Measurements from ENCODE around the gene MAP4K4.
"Not testable (repeated sequence)": the region's sequence is repeated elsewhere in the genome, so short reads cannot be mapped to it uniquely, and the experiment has no call there.

Gene MAP4K4

DNA sequence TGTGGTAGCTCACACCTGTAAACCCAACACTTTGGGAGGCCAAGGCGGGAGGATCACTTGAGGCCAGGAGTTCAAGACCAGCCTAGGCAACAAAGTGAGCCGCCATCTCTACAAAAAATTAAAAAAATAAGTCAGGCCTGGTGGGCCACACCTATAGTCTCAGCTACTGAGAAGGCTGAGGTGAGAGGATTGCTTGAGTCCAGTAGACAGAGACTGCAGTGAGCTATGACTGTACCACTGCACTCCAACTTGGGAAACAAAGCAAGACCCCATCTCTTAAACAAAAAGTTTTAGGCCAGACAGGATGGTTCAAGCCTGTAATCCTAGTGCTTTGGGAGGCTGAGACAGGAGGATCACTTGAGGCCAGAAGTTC lies 224.4 kb downstream of the MAP4K4 start:
- TF ChIP-seq, protein P1, sequence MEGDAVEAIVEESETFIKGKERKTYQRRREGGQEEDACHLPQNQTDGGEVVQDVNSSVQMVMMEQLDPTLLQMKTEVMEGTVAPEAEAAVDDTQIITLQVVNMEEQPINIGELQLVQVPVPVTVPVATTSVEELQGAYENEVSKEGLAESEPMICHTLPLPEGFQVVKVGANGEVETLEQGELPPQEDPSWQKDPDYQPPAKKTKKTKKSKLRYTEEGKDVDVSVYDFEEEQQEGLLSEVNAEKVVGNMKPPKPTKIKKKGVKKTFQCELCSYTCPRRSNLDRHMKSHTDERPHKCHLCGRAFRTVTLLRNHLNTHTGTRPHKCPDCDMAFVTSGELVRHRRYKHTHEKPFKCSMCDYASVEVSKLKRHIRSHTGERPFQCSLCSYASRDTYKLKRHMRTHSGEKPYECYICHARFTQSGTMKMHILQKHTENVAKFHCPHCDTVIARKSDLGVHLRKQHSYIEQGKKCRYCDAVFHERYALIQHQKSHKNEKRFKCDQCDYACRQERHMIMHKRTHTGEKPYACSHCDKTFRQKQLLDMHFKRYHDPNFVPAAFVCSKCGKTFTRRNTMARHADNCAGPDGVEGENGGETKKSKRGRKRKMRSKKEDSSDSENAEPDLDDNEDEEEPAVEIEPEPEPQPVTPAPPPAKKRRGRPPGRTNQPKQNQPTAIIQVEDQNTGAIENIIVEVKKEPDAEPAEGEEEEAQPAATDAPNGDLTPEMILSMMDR (IDR thresholded peaks at IDR 0.05; ENCODE audit: low read depth, low read length), result no peak
- no peak for DNase-seq (ENCODE audit: extremely low read depth, low read depth)

DNA sequence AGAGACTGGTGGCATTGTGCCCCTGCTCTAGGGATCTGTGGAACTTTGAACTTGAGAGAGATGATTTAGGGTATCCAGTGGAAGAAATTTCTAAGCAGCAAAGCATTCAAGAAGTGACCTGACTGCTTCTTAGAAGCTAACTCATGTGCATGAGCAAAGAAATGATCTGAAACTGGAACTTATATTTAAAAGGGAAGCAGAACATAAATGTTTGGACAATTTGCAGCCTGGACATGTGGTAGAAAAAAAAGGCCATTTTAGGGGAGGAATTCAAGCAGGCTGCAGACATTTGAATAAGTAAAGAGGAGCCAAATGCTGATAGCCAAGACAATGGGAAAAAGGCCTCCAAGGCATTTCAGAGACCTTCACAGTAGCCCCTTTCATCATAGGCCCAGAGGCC lies 226.8 kb downstream of the MAP4K4 start:
- DNase-seq (ENCODE audit: extremely low read depth, low read depth), result not testable (repeated sequence)

DNA sequence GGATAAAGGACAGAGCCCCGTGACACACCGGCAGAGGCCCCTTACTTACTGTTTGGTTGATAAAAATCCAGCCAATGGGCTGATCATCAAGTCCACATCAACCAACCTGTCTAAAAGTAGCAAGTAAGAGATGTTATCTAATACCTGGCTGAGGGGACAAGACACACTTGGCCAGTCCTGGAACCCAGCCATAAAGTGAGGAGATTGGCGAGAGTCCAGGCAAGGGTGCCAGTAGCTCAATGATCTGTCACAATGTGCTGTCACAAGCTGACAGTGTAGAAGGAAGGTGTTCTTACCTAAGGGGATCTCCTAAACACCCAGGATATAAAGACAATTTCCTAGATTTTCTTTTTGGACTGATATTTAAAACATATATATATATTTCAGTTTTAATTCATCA lies 232.5 kb downstream of the MAP4K4 start:
- TF ChIP-seq, protein P1 (IDR thresholded peaks at IDR 0.05; ENCODE audit: low read depth, low read length), result no peak
- DNase-seq (ENCODE audit: extremely low read depth, low read depth), result no peak

DNA sequence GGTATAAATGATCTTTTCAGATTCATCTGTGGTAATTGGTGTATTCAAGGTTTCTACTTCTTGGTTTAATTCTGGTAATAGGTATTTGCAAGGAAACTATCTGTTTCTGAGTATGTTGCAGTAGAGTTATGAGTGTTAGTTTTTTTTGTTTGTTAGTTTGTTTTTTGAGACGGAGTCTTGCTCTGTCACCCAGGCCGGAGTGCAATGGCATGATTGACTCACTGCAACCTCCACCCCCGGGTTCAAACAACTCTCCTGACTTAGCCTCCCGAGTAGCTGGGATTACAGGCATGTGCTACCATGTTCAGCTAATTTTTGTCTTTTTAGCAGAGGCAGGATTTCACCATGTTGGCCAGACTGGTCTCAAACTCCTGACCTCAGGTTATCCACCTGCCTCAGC lies 233.3 kb downstream of the MAP4K4 start:
- no peak for DNase-seq (ENCODE audit: extremely low read depth, low read depth)
- TF ChIP-seq, protein P1 (IDR thresholded peaks at IDR 0.05; ENCODE audit: low read depth, low read length), result no peak

DNA sequence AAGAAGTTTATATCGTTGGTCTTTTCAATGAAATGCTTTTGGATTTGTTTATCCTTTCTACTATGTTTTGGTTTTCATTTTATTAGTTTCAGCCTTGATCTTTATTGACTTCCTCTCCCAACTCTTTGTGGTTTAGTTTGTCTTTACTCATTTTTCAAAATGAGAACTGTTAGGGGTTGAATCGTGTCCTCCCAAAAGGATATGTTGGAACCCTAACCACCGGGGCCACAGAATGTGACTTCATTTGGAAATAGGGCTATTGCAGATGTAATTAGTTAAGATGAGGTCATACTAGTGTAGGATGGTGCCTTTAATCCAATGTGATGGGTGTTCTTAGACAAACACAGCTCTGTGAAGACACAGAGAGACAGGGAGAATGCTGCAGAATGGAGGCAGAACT lies 233.9 kb downstream of the MAP4K4 start:
- DNase-seq (ENCODE audit: extremely low read depth, low read depth), result no peak

DNA sequence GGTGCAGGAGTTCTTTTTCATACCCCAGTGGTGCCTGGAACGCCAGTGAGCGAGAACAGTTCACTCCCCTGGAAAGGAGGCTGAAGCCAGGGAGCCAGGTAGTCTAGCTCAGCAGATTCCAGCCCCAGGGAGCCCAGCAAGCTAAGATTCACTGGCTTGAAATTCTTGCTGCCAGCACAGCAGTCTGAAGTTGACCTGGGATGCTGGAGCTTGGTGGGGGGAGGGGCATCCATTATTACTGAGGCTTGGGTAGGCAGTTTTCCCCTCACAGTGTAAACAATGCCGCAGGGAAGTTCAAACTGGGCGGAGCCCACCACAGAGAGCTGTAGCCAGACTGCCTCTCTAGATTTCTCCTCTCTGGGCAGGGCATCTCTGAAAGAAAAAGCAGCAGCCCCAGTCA lies 238.3 kb downstream of the MAP4K4 start:
- DNase-seq (ENCODE audit: extremely low read depth, low read depth), result not testable (repeated sequence)

More for the DNA sequence above, 233.9 kb downstream of the MAP4K4 start:
- TF ChIP-seq, protein P1 (IDR thresholded peaks at IDR 0.05; ENCODE audit: low read depth, low read length), result no peak

DNA sequence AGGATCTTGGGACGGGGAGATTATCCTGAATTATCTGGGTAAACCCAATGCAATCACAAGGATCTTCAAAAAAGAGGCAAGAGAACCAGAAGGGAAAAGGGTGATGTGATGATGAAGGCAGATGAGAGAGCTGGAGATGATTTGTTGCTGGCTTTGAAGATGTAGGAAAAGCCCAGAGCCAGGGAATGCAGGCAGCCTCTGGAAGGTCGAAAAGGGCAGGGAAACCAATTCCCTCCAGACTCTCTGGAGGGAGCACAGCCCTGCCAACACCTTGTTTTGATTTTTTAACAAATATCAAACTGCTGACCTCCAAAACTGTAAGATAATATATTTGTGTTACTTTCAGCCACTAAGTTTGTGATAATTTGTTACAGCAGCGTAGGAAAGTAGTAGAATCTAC lies 245.3 kb downstream of the MAP4K4 start:
- TF ChIP-seq, protein P1 (IDR thresholded peaks at IDR 0.05; ENCODE audit: low read depth, low read length), result no peak
- DNase-seq (ENCODE audit: extremely low read depth, low read depth), result no peak

All from AG09319 (cell line).